Neuronal stem cell (in vitro differentiated cells): ENCODE data around the gene NIPA2.
A peak's percentile ranks its signal among the peaks of the same experiment; 100 is the strongest.

Experiments
- DNase-seq: peaks from one replicate; pipeline ENCODE4 v3.0.0-alpha.2; 2013; ENCODE audit warnings: low spot score
- H2AFZ ChIP-seq: one replicate; pipeline ENCODE4 v1.6.1; 2013; ENCODE audit warnings: mild to moderate bottlenecking, low read length, inconsistent platforms
- H2AK5ac ChIP-seq: 2 replicates; pipeline ENCODE4 v1.6.1; 2013; ENCODE audit warnings: low read depth, mild to moderate bottlenecking, inconsistent platforms, low read length, moderate library complexity, mixed read lengths
- H2BK120ac ChIP-seq: 2 replicates; pipeline ENCODE4 v1.6.1; 2013; ENCODE audit warnings: low read depth, mild to moderate bottlenecking, inconsistent platforms, low read length, moderate library complexity, mixed read lengths
- H2BK12ac ChIP-seq: one replicate; pipeline ENCODE4 v1.6.1; 2013; ENCODE audit warnings: low read length, inconsistent platforms
- H2BK15ac ChIP-seq: 2 replicates; pipeline ENCODE4 v1.6.1; 2013; ENCODE audit warnings: mild to moderate bottlenecking, low read length, inconsistent platforms, mixed read lengths
- H2BK5ac ChIP-seq: one replicate; pipeline ENCODE4 v1.6.1; 2013; ENCODE audit warnings: inconsistent platforms, mild to moderate bottlenecking, low read length, moderate library complexity
- H3K14ac ChIP-seq: one replicate; pipeline ENCODE4 v1.6.1; 2013; ENCODE audit warnings: low read length, inconsistent platforms
- H3K18ac ChIP-seq: 2 replicates; pipeline ENCODE4 v1.6.1; 2013; ENCODE audit warnings: low read length, inconsistent platforms
- H3K23ac ChIP-seq: 2 replicates; pipeline ENCODE4 v1.6.1; 2013; ENCODE audit warnings: low read depth, mild to moderate bottlenecking, mixed read lengths, low read length, inconsistent platforms; ENCODE audit not compliant: poor library complexity
- H3K27ac ChIP-seq: replicated peaks from 3 replicates; pipeline ENCODE4 v1.5.1; 2013; ENCODE audit warnings: low read length, inconsistent platforms
- H3K27me3 ChIP-seq, 3 experiments: 2 replicates each; pipeline ENCODE4 v1.6.1; 2013; ENCODE audit warnings: low read length in 3 of 3, mild to moderate bottlenecking in 2 of 3, inconsistent platforms in 1 of 3, low read depth in 1 of 3, mixed read lengths in 1 of 3, moderate library complexity in 1 of 3; ENCODE audit not compliant: control insufficient read depth in 3 of 3, insufficient read depth in 3 of 3
- H3K36me3 ChIP-seq, 2 donors: replicated peaks in 1 of 2; 2 replicates each; pipeline ENCODE4 v1.6.1; 2013; ENCODE audit warnings: low read length in 2 of 2; ENCODE audit not compliant: control insufficient read depth in 2 of 2, insufficient read depth in 2 of 2
- H3K4ac ChIP-seq: 2 replicates; pipeline ENCODE4 v1.6.1; 2013; ENCODE audit warnings: inconsistent platforms, mild to moderate bottlenecking, low read length, moderate library complexity
- H3K4me1 ChIP-seq, 2 donors: 1 replicate in 1 of 2; 2 replicates in 1 of 2; pipeline ENCODE4 v1.6.1; 2013; ENCODE audit warnings: low read length in 2 of 2, low read depth in 1 of 2; ENCODE audit not compliant: control insufficient read depth in 2 of 2, insufficient read depth in 1 of 2
- H3K4me2 ChIP-seq: one replicate; pipeline ENCODE4 v1.6.1; 2013; ENCODE audit warnings: mild to moderate bottlenecking, low read length, inconsistent platforms; ENCODE audit not compliant: insufficient read depth, poor library complexity, severe bottlenecking
- H3K4me3 ChIP-seq, 2 donors: 2 replicates each; pipeline ENCODE4 v1.5.1; 2013; ENCODE audit warnings: low read length in 2 of 2, mild to moderate bottlenecking in 2 of 2, inconsistent platforms in 1 of 2, moderate library complexity in 1 of 2
- H3K79me1 ChIP-seq: one replicate; pipeline ENCODE4 v1.6.1; 2013; ENCODE audit warnings: low read depth, mild to moderate bottlenecking, inconsistent platforms, low read length, moderate library complexity
- H3K9ac ChIP-seq: one replicate; pipeline ENCODE4 v1.6.1; 2013; ENCODE audit warnings: mild to moderate bottlenecking, low read depth, low read length, inconsistent platforms; ENCODE audit not compliant: poor library complexity
- H3K9me3 ChIP-seq, 2 donors: replicated peaks in 1 of 2; 2 replicates each; pipeline versions ENCODE3 to v1.6.1; 2013; ENCODE audit warnings: low read length in 2 of 2, mild to moderate bottlenecking in 2 of 2, inconsistent platforms in 1 of 2, low read depth in 1 of 2, mixed read lengths in 1 of 2, moderate library complexity in 1 of 2; ENCODE audit not compliant: control insufficient read depth in 2 of 2, insufficient read depth in 1 of 2
- H4K8ac ChIP-seq: one replicate; pipeline ENCODE4 v1.6.1; 2013; ENCODE audit warnings: low read depth, mild to moderate bottlenecking, inconsistent platforms, low read length, moderate library complexity
- H4K91ac ChIP-seq: one replicate; pipeline ENCODE4 v1.6.1; 2013; ENCODE audit warnings: low read length, low read depth, mild to moderate bottlenecking, inconsistent platforms; ENCODE audit not compliant: poor library complexity
- WGBS, 2 donors: extraction: QIAGEN DNeasy Blood & Tissue Kit; methylation state at CpG; one replicate each; pipeline ENCODE4 v1.1.7; 2013; ENCODE audit warnings: missing lambda C conversion rate in 2 of 2, mixed read lengths in 1 of 2; ENCODE audit not compliant: insufficient read length in 2 of 2, insufficient replicate concordance in 1 of 2; ENCODE audit errors: extremely low coverage in 2 of 2; 5-methylcytosine and 5-hydroxymethylcytosine counted together

Gene NIPA2

DNA sequence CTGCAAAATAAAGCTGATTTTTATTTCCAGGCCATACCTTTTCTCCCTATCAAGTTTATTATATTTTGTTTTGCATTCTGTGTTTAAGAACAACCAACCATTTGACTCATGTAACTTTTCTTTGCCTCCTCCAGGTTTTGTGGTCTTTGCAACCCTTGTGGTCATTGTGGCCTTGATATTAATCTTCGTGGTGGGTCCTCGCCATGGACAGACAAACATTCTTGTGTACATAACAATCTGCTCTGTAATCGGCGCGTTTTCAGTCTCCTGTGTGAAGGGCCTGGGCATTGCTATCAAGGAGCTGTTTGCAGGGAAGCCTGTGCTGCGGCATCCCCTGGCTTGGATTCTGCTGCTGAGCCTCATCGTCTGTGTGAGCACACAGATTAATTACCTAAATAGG, 27.6 kb downstream of the NIPA2 start:
- no peak overlapping the region for H3K4ac ChIP-seq
- no peak overlapping the region for H3K23ac ChIP-seq
- no peak overlapping the region for H2BK15ac ChIP-seq
- H4K8ac ChIP-seq, result no peak overlapping the region
- H3K79me1 ChIP-seq, result no peaks in the 10 kb centered on the region
- H2AK5ac ChIP-seq, result no peak overlapping the region
- no CpG with 5 or more reads among the region's 7 CpGs for WGBS, 2 donors
- no peak overlapping the region for H3K4me3 ChIP-seq
- no peak for DNase-seq
- H3K36me3 ChIP-seq, result peaks cover 30 to 94% of the 10 kb centered on the region in 2 donors
- no peaks in the 10 kb centered on the region for H3K4me1 ChIP-seq
- no peak overlapping the region for H2AFZ ChIP-seq
- H2BK12ac ChIP-seq, result no peak overlapping the region
- H2BK120ac ChIP-seq, result no peak overlapping the region
- no peaks in the 10 kb centered on the region for H3K9me3 ChIP-seq
- no peak overlapping the region for H4K91ac ChIP-seq
- no peaks in the 10 kb centered on the region for H3K27me3 ChIP-seq
- no peak overlapping the region for H3K18ac ChIP-seq
- no peak overlapping the region for H2BK5ac ChIP-seq
- H3K27ac ChIP-seq, result no peak overlapping the region
- no peak overlapping the region for H3K9ac ChIP-seq
- H3K4me2 ChIP-seq, result no peak overlapping the region
- H3K14ac ChIP-seq, result no peak overlapping the region

DNA sequence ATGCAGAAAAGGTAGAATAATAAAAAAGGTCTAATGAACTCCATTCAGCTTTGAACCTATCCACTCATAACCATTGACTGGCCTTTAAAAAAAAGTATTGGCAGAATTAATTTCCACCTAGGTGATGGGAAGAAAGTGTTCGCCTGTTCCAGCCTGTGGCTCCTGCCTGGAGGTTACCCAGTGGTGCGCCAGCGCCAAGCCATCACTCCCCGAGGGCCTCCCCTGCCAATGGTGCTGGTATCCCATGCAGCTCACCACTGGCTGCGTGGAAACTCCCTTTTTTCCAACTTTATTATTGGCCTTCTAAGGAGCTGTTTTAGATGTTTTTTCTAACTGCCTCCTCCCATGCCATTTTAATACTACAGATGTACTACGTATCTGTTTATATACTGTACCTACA, 29.4 kb downstream of the NIPA2 start:
- Histone ChIP-seq H3K27ac (no peak overlapping the region), H3K4me1 (peaks cover 0 to 2% of the 10 kb centered on the region in 2 donors), H3K14ac (no peak overlapping the region), H3K9ac (no peak overlapping the region), H2BK15ac (no peak overlapping the region), H3K18ac (no peak overlapping the region), H4K91ac (no peak overlapping the region), H2BK120ac (no peak overlapping the region), H3K79me1 (peaks cover 3% of the 10 kb centered on the region), H3K23ac (no peak overlapping the region), H3K4me2 (no peak overlapping the region), H2BK5ac (no peak overlapping the region), H3K27me3 (no peaks in the 10 kb centered on the region), H3K36me3 (peaks cover 33 to 97% of the 10 kb centered on the region in 2 donors), H2BK12ac (no peak overlapping the region), H2AFZ (no peak overlapping the region), H3K9me3 (no peaks in the 10 kb centered on the region), H4K8ac (no peak overlapping the region), H3K4ac (no peak overlapping the region), H2AK5ac (no peak overlapping the region), H3K4me3 (no peak overlapping the region)
- WGBS, 2 donors, result no CpG with 5 or more reads among the region's 6 CpGs
- DNase-seq, result no peak

DNA sequence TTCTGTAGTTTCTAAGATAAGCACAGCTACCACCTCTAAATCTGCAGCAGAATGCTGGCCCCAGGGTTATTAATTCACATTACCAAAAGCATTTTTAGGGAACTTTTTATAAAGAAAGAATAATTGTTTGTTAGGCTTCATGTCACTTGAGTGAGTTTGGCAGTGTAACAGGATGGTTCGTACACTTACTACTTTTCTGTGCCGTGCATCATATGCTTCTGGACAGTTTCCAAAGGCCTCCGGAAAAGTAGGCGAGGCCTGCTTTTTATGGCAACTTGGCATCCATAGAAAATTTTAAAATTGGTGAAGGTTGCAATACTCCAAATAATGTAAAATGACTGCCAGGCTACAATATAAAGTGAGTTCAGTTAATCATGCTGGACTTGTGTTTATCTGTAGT, 30.0 kb downstream of the NIPA2 start:
- no peak for DNase-seq
- peaks cover 3% of the 10 kb centered on the region for H3K79me1 ChIP-seq
- no peak overlapping the region for H2AFZ ChIP-seq
- H2BK5ac ChIP-seq, result no peak overlapping the region
- H3K4ac ChIP-seq, result no peak overlapping the region
- no peak overlapping the region for H4K8ac ChIP-seq
- no peak overlapping the region for H3K23ac ChIP-seq
- H3K9ac ChIP-seq, result no peak overlapping the region
- no peak overlapping the region for H2AK5ac ChIP-seq
- WGBS, 2 donors, result no CpG with 5 or more reads among the region's 4 CpGs
- H3K18ac ChIP-seq, result no peak overlapping the region
- H3K9me3 ChIP-seq, result no peaks in the 10 kb centered on the region
- H3K27me3 ChIP-seq, result no peaks in the 10 kb centered on the region
- no peak overlapping the region for H3K4me3 ChIP-seq
- H3K14ac ChIP-seq, result no peak overlapping the region
- no peak overlapping the region for H3K27ac ChIP-seq
- H2BK120ac ChIP-seq, result no peak overlapping the region
- H3K4me1 ChIP-seq, result peaks cover 0 to 5% of the 10 kb centered on the region in 2 donors
- no peak overlapping the region for H3K4me2 ChIP-seq
- no peak overlapping the region for H2BK15ac ChIP-seq
- no peak overlapping the region for H2BK12ac ChIP-seq
- H4K91ac ChIP-seq, result no peak overlapping the region
- peaks cover 35 to 97% of the 10 kb centered on the region in 2 donors for H3K36me3 ChIP-seq

DNA sequence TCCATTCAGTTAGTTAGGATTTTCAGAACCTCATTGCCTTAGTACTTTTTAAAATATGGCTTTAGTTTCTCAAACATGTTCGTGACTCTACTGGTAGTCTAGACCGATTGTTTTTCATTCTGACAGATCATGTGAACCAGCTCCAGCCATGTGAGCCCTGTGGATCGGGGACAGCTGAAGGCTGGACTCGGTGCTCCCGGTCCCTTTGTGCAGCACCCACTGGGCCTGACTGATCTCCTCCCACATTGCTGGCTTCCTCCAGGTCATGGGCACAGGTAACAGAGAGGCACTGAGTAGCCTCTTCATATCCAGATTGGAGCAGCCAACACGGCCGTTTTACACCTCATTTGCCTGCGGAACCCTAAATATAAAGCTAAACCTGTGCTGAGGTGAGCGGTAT, 30.5 kb downstream of the NIPA2 start:
- Histone ChIP-seq H3K4me2 (no peak overlapping the region), H2BK5ac (no peak overlapping the region), H3K14ac (no peak overlapping the region), H3K79me1 (peaks cover 3% of the 10 kb centered on the region), H3K9me3 (no peaks in the 10 kb centered on the region), H3K4me3 (no peak overlapping the region), H2BK12ac (no peak overlapping the region), H2BK15ac (no peak overlapping the region), H3K27me3 (no peaks in the 10 kb centered on the region), H3K4me1 (peaks cover 0 to 7% of the 10 kb centered on the region in 2 donors), H3K27ac (no peak overlapping the region), H3K23ac (no peak overlapping the region), H3K18ac (no peak overlapping the region), H2BK120ac (no peak overlapping the region), H3K36me3 (peaks cover 37 to 97% of the 10 kb centered on the region in 2 donors), H3K4ac (peak overlapping the region; percentile 76), H4K91ac (no peak overlapping the region), H2AFZ (no peak overlapping the region), H4K8ac (no peak overlapping the region), H3K9ac (no peak overlapping the region), H2AK5ac (no peak overlapping the region)
- WGBS, 2 donors, result no CpG with 5 or more reads among the region's 9 CpGs
- no peak for DNase-seq
